NCI-H1694 treated with DMSO at 0.1 percent for 48 hours (cell line): ENCODE measurements around the gene P3R3URF.
"Not testable (repeated sequence)": the region's sequence is repeated elsewhere in the genome, so short reads cannot be mapped to it uniquely, and the experiment has no call there.

ENCODE experiments used
- DNase-seq: peaks from one replicate; lab custom pipeline; 2025; lab: John Stamatoyannopoulos, UW

P3R3URF gene

GRCh38 chr1:46176211-46176865 lies at the start of gene P3R3URF:
Gene P3R3URF (minus strand): TSS chr1:46176488. CDS start chr1:46176471, 17 bp downstream.
- no peak for DNase-seq

DNA sequence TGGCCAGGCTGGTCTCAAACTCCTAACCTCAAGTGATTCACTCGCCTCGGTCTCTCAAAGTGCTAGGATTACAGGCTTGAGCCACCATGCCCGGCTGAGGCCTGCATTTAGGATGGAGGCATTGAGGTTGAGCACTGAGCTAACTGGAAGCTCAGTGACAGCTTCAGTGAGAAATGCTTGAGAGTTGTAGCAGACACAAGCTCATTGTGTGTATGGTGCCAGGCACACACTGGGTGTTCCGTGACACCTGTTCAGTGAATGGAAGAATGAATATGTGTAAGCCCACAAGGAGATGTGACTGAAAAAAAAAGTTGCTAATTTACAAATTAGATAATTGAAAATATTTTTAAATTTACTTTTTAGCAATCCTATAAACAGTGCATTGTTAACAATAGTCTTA lies 48.7 kb upstream of the P3R3URF start:
- DNase-seq: no peak

- peak; percentile 85 for DNase-seq
These were observed 47.2 kb upstream of the P3R3URF start for GRCh38 chr1:46223472-46223943.

- DNase-seq: not testable (repeated sequence)
These were observed 46.8 kb upstream of the P3R3URF start for GRCh38 chr1:46223055-46223454.

- no peak for DNase-seq
These were observed 45.5 kb upstream of the P3R3URF start for GRCh38 chr1:46221749-46222148.

GRCh38 chr1:46220808-46221207 lies 44.5 kb upstream of the P3R3URF start:
- DNase-seq: no peak

DNA sequence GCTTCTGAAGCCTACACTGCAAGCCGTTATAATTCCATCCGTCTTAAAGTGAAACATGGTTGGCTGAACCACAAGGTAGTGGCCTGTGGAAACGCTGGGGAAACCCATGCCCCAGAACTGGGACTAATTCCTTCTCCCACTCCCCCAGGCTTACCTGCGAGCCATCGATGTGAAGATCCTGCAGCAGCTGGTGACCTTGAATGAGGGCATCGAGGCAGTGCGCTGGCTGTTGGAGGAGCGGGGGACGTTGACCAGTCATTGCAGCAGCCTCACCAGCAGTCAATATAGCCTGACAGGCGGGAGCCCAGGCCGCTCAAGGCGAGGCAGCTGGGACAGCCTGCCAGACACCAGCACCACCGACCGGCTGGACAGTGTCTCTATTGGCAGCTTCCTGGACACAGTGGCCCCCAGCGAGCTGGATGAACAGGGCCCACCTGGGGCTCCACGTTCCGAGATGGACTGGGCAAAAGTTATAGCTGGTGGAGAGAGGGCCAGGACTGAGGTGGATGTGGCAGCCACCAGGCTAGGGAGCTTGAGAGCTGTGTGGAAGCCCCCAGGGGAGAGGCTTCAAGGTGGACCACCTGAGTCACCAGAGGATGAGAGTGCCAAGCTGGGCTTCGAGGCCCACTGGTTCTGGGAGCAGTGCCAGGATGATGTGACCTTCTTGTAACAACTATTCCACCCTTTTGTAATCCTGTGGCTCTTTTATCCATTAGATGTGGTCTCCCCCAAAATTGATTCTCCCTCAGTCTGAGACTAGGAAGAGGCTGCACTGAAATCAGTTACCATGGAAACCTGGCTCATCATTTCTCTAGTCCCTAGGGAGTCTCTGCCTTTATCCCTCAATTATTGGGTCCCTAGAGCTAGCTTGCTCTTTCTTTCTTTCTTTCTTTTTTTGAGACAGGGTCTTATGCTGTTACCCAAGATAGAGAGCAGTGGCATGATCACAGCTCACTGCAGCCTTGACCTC lies 43.5 kb upstream of the P3R3URF start:
- DNase-seq: no peak

- DNase-seq: no peak
These were observed 42.2 kb upstream of the P3R3URF start for GRCh38 chr1:46218443-46218842.

DNA sequence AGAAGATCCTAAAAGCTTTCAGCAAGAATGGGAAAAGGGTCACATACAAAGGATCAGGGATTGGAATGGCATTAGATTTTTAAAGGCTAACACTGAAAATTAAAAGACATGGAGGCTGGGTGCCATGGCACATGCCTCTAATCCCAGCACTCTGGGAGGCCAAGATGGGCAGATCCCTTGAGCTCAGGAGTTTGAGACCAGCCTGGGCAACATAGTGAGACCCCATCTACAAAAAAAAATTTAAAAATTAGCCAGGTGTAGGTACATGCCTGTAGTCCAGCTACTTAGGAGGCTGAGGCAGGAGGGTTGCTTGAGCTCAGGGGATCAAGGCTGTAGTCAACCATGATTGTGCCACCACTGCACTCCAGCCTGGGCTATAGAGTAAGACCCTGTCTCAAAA lies 39.2 kb upstream of the P3R3URF start:
- DNase-seq: no peak

GRCh38 chr1:46211051-46211450 lies 34.8 kb upstream of the P3R3URF start:
- DNase-seq: no peak

DNA sequence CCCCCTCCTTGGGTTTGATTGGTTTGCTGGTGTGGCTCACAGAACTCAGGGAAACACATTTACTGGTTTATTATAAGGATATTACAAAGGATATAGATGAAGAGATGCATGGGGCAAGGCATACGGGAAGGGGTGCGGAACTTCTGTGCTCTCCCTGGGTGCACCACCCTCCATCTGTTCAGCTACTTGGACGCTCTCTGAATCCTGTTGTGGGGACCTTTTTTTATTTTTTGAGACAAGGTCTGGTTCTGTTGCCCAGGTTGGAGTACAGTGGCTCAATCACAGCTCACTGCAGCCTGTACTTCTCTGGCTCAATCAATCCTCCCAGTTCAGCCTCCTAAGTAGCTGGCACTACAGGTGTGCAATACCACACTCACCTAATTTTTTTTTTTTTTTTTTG lies 34.3 kb upstream of the P3R3URF start:
- DNase-seq: no peak

GRCh38 chr1:46206399-46206798 lies 30.1 kb upstream of the P3R3URF start:
- DNase-seq: no peak

- DNase-seq: no peak
These were observed 29.5 kb upstream of the P3R3URF start for GRCh38 chr1:46205791-46206190.

DNA sequence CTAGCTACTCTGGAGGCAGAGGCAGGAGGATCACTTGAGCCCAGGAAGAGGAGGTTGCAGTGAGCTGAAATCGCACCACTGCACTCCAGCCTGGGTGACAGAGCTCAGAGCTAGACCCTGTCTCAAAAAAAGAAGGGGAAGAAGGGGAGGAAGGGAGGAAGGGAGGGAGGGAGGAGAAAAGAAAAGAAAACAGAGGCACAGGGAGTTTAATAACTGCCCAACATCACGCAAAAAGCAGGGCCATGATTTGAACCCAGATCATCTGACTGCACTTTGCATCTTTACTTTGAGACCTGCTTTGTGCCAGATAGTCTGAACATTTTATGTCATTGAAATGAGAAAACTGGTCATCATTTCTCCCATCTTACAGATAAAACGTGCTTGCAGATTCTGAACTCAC lies 28.9 kb upstream of the P3R3URF start:
- DNase-seq: no peak

DNA sequence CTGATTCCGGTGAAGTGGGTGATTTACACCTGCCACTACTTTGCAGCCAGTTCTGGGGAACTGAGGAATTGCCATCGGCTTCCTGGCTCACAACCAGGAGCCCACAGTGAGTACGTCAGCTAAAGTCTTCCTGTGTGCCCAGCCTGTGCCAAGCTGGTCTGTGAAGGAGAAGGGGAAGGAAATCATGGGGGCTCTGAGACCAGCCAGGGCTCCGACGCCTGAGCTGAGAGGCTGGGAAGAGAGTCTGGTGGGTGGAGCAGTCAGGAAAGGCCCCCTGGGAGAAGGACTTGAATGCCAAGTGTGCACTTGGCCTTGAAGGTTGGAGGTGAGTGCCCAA lies 28.1 kb upstream of the P3R3URF start:
- DNase-seq: no peak

DNA sequence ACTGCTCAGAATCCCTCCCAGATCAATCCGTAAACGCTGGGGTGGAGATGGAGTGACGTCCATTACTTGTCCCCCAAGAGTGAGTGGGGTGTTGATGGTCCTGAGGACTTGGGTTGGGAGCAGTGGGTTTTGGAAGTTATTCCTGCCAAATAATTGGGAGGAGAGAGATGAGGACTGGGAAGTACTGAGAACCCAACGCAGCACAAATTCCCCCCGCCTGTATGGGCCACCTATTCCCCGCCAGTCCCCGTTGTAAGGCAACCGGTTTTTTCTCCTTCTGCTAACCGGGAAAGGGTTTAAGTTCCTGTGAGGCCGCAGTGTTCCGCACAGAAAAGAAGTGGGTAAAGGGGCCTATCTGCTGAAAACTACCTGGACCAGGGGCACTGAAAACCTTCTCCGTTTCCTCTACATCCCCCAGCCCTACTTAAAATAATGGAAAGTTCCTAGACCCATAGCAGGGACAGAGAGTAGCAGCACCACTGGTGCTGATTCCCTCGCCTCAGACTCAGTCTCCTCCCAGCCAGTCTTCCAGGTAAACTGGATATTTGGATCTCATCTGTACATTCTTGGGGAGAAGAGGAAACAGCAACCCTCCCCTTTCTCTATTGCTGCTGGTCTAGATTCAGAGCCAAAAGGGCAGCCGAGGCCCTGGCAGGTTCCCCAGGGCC lies 27.6 kb upstream of the P3R3URF start:
- DNase-seq: no peak

GRCh38 chr1:46199233-46199749 lies 23.0 kb upstream of the P3R3URF start:
- DNase-seq: no peak

DNA sequence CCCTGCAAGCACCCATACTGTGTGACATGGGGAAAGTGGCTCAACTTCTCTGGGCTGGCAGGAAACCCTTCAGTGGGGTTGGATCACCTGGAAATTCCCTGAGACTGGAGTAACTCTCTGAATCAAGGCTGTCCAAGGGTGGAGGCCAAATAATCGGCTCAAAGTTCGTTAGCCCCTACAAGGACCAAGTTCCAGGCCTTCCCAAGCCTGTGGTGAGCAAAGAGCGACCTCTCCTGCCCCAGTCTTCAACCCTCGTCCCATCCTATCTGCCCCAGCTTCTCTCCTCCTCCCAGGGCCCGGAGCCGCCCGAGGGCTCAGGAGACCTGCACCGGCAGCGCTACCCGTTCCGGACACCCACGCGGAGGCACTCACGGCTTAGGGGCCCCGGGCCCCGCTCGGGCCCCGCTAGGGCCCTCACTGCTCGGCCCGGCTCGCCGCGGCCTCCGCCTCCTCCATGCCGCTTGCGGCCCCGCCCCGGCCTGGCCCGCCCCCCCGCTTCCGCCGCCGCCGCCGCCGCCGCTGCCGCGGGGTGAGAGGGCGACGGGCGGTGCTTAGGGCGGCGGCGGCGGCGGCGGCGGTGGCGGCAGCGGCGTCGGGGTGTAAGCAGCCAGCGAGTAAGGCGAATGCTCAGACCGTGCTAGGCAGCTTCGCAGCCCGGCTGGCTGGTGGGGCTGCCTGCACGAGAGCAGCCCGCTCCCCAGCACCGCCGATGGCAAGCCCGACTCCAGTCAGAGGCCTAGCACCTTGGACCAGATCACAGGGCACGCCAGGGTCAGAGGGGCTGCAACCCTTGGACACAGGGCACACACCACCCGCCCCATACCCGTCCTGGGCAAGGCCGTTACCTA lies 21.9 kb upstream of the P3R3URF start, which contains the start of gene POMGNT1:
POMGNT1 (minus strand) TSS at position 471 of the 848 bp plus-strand sequence. CDS start 613 bp downstream, outside the sequence.
- DNase-seq: peak; percentile 31

DNA sequence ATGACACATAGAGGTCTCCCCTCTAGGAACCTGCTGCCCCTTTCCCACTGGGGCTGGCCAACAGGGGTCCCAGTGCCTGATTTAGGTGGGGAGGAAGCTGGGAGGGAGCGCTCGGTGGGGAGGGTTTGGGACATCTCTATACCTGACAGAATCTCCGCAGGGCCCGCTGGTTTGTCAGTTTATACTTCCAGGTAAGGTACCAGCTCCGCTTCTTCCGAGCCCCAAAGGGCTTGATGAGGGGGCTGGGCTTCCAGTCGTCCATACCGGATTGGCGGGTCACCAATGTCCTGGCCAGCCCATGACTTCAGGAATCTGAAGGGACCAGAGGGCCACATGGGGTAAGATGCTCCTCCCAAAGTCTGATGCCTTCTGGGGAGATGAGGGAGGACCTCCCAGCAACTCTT lies 21.3 kb upstream of the P3R3URF start:
- DNase-seq: no peak

DNA sequence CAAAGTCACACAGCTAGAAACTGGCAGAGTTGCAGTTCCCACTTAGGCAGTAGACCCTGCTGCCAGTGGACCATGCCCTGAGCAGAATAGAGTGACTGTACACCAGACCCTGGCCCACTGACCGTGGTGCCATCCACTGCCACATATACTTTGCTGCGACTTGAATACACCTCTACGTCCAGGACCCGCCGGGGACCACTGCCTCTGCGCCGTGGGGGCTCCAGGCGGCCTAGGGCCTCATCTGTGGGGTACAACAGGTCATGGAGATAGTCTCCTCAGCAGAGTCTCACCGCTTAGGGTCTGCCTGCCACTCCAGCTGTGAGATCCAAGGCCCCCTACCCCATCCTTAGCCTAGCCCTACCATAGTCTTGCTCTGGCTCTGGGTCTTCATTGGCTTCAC lies 20.3 kb upstream of the P3R3URF start:
- DNase-seq: no peak

- no peak for DNase-seq
These were observed 18.4 kb upstream of the P3R3URF start for GRCh38 chr1:46194641-46195193.
